Ovary (tissue), 9 donors: ENCODE measurements around the gene TSPAN2. TPM values are rescaled to one million over a fixed set of nuclear protein-coding genes. Genes with fewer than 3 reads are reported as not detected.

Experiments
- DNase-seq, 5 donors: peaks; one replicate each; pipeline ENCODE4 v3.0.0-alpha.2; 2019 to 2020
- H3K27ac ChIP-seq, 2 donors: fragments of 200-600 bp; one replicate each; pipeline versions ENCODE4 v1.5.1 to v1.8.0; 2019 to 2022
- H3K27me3 ChIP-seq: fragments of 200-600 bp; one replicate; pipeline ENCODE4 v1.8.0; 2022
- H3K36me3 ChIP-seq: fragments of 200-600 bp; sonication (generic); one replicate; pipeline ENCODE4 v1.5.1; 2019
- H3K4me1 ChIP-seq: one replicate; pipeline ENCODE4 v1.8.1; 2013; ENCODE audit warnings: mild to moderate bottlenecking, moderate library complexity; ENCODE audit not compliant: insufficient read depth
- H3K4me3 ChIP-seq: fragments of 200-600 bp; sonication (generic); one replicate; pipeline ENCODE4 v1.5.1; 2017
- H3K9me3 ChIP-seq, 2 donors: fragments of 200-600 bp in 1 of 2; sonication (generic) in 1 of 2; one replicate each; pipeline versions ENCODE4 v1.5.1 to v1.8.1; 2013 to 2019; ENCODE audit warnings: mild to moderate bottlenecking in 1 of 2, moderate library complexity in 1 of 2
- CTCF ChIP-seq, 3 donors: fragments of 450-650 bp in 2 of 3; fragments of 200-600 bp in 1 of 3; IDR thresholded peaks; one replicate each; pipeline versions ENCODE4 v1.5.1 to v1.8.0; 2016 to 2022; ENCODE audit warnings: antibody characterized with exemption in 3 of 3, mild to moderate bottlenecking in 1 of 3
- EP300 ChIP-seq: sonication (generic); formaldehyde crosslinking; IDR thresholded peaks from one replicate; pipeline ENCODE4 v1.6.1; 2017; ENCODE audit warnings: antibody characterized with exemption
- POLR2A ChIP-seq: fragments of 450-650 bp; IDR thresholded peaks from one replicate; pipeline ENCODE4 v1.6.1; 2017; ENCODE audit warnings: antibody characterized with exemption, mild to moderate bottlenecking, moderate library complexity
- WGBS, 3 donors: extraction: QIAGEN DNeasy Blood & Tissue Kit in 1 of 3; methylation state at CpG; one replicate each; pipeline versions ENCODE4 v1.1.5 to v1.1.7; 2013 to 2017; 5-methylcytosine and 5-hydroxymethylcytosine counted together
- intact Hi-C, 4 donors: fragments of 100-400 bp; cut with DNase I; formaldehyde crosslinking; loops; one replicate each; pipeline versions ENCODE4 v1.11.0 to v1.15.1; 2022 to 2023
- polyA plus RNA-seq, 2 donors: library from polyadenylated mRNA; stranded (reverse); fragments of 200-250 nt in 1 of 2; fragments of 350-450 nt in 1 of 2; fragmentation: Illumina TruSeq in 1 of 2; extraction: RNeasy Lipid Tissue Mini Kit (QIAGEN cat#74804) in 1 of 2; gene quantifications; one replicate each; pipeline ENCODE4 v1.2.3, GENCODE V29; 2013 to 2014
- total RNA-seq, 7 donors: library from RNA; depleted of rRNA in 2 of 7; stranded (reverse); fragments of >200 nt in 2 of 7; fragmentation: NEBNext Ultra II Directional in 3 of 7; extraction: Animal tissue kit (Norgen Biotek cat#: 25700) in 3 of 7; gene quantifications; one replicate each; pipeline versions ENCODE4 v1.1.0 to v1.2.4, GENCODE V29; 2016 to 2023
- donor health status: DM: no; HTN: no; CAD: no; lungs with moderate emphysema.
- donor health status: DM: no; HTN: no; CAD: no.
- donor health status: Bipolar disorder and iron deficiency.
- donor health status: DM: yes; HTN: yes; CAD: no.
- donor health status: DM: no; HTN: no; CAD: no.
- donor health status: DM: yes; HTN: yes; CAD: no.

Gene TSPAN2
- total and polyA plus RNA-seq, 9 donors = 1.7 to 21.4 (median 4.1) TPM

- no peak overlapping the region for H3K27ac ChIP-seq
- no peaks in the 10 kb centered on the region for H3K9me3 ChIP-seq
- WGBS, 3 donors = 87 to 92% (median 88%) methylated on average over 5 of the region's 5 CpGs
- H3K4me3 ChIP-seq = no peak overlapping the region
- no peaks in the 10 kb centered on the region for H3K4me1 ChIP-seq
- H3K27me3 ChIP-seq = no peaks in the 10 kb centered on the region
- intact Hi-C loops = no loop called here
- H3K36me3 ChIP-seq = no peaks in the 10 kb centered on the region
- DNase-seq = no peak
- TF ChIP-seq CTCF (IDR thresholded peaks at IDR 0.05) (no peak), POLR2A (no peak), EP300 (no peak)
These were observed 37.5 kb downstream of the TSPAN2 start for GRCh38 chr1:115051850-115052249.

GRCh38 chr1:115046751-115047150 is 42.6 kb downstream of the TSPAN2 start:
- H3K27me3 ChIP-seq = no peaks in the 10 kb centered on the region
- DNase-seq = no peak
- intact Hi-C loops = no loop called here
- H3K36me3 ChIP-seq = no peaks in the 10 kb centered on the region
- TF ChIP-seq EP300 = no peak
- no peak for TF ChIP-seq POLR2A
- no peak for TF ChIP-seq CTCF (IDR thresholded peaks at IDR 0.05)
- H3K27ac ChIP-seq = no peak overlapping the region
- H3K9me3 ChIP-seq = no peaks in the 10 kb centered on the region
- H3K4me3 ChIP-seq = no peak overlapping the region
- H3K4me1 ChIP-seq = no peaks in the 10 kb centered on the region

- no peaks in the 10 kb centered on the region for H3K9me3 ChIP-seq
- TF ChIP-seq CTCF (IDR thresholded peaks at IDR 0.05) (no peak), EP300 (no peak), POLR2A (no peak)
- intact Hi-C loops = no loop called here
- no peak overlapping the region for H3K27ac ChIP-seq
- no peaks in the 10 kb centered on the region for H3K4me1 ChIP-seq
- DNase-seq = no peak
- no peaks in the 10 kb centered on the region for H3K36me3 ChIP-seq
- H3K27me3 ChIP-seq = no peaks in the 10 kb centered on the region
- no peak overlapping the region for H3K4me3 ChIP-seq
These were observed 47.6 kb downstream of the TSPAN2 start for GRCh38 chr1:115041654-115042053.

GRCh38 chr1:115040501-115040900 is 48.8 kb downstream of the TSPAN2 start:
- Histone ChIP-seq H3K27me3 (no peaks in the 10 kb centered on the region), H3K27ac (no peak overlapping the region), H3K4me3 (no peak overlapping the region), H3K9me3 (no peaks in the 10 kb centered on the region), H3K36me3 (no peaks in the 10 kb centered on the region), H3K4me1 (no peaks in the 10 kb centered on the region)
- WGBS, 3 donors = 69 to 80% (median 77%) methylated on average over 2 of the region's 2 CpGs
- TF ChIP-seq CTCF (IDR thresholded peaks at IDR 0.05) (no peak), EP300 (no peak), POLR2A (no peak)
- intact Hi-C loops = no loop called here
- DNase-seq = no peak
